Ecto neural progenitor cell (in vitro differentiated cells): ENCODE data around the gene CNN2.

Experiments
- DNase-seq: peaks from one replicate; pipeline ENCODE4 v3.0.0-alpha.2; 2018; ENCODE audit warnings: low spot score

Gene CNN2

GRCh38 chr19:1049106-1049505, 22.7 kb downstream of the CNN2 start:
- DNase-seq, result no peak

GRCh38 chr19:1049800-1050199, 23.4 kb downstream of the CNN2 start:
- no peak for DNase-seq

GRCh38 chr19:1050989-1051788, 24.8 kb downstream of the CNN2 start:
- DNase-seq, result no peak

GRCh38 chr19:1051791-1052190, 25.4 kb downstream of the CNN2 start:
- DNase-seq, result no peak

GRCh38 chr19:1052349-1052975, 26.1 kb downstream of the CNN2 start:
- DNase-seq, result no peak

- no peak for DNase-seq
Measured at GRCh38 chr19:1053176-1054101, 27.0 kb downstream of the CNN2 start.

GRCh38 chr19:1054102-1055027, 28.0 kb downstream of the CNN2 start:
- no peak for DNase-seq

GRCh38 chr19:1055028-1055425, 28.6 kb downstream of the CNN2 start:
- no peak for DNase-seq

- DNase-seq, result no peak
Measured at GRCh38 chr19:1055886-1056620, 29.6 kb downstream of the CNN2 start.

- no peak for DNase-seq
Measured at GRCh38 chr19:1057176-1057855, 30.9 kb downstream of the CNN2 start.

- DNase-seq, result no peak
Measured at GRCh38 chr19:1058112-1058511, 31.7 kb downstream of the CNN2 start.

GRCh38 chr19:1060689-1061088, 34.3 kb downstream of the CNN2 start:
- DNase-seq, result no peak

- DNase-seq, result no peak
Measured at GRCh38 chr19:1061987-1062386, 35.6 kb downstream of the CNN2 start.

GRCh38 chr19:1062387-1063029, 36.1 kb downstream of the CNN2 start:
- DNase-seq, result no peak

- no peak for DNase-seq
Measured at GRCh38 chr19:1063030-1063908, 36.9 kb downstream of the CNN2 start.

- no peak for DNase-seq
Measured at GRCh38 chr19:1063909-1064660, 37.7 kb downstream of the CNN2 start.

GRCh38 chr19:1064661-1065605, 38.5 kb downstream of the CNN2 start:
- DNase-seq, result peak; percentile 85
